Fibroblast of lung (primary cell): Measurements from ENCODE around the gene DUSP28. TPM values are rescaled to one million over a fixed set of nuclear protein-coding genes. Genes with fewer than 3 reads are reported as not detected.
"Not testable (repeated sequence)": the region's sequence is repeated elsewhere in the genome, so short reads cannot be mapped to it uniquely, and the experiment has no call there.

Source experiments
- DNase-seq, 2 donors: peaks; one replicate each; pipeline versions ENCODE4 v3.0.0 to v3.0.0-alpha.2; 2010; ENCODE audit warnings: low read depth in 2 of 2
- H2AFZ ChIP-seq: 2 replicates; pipeline ENCODE4 v1.5.1; 2012; ENCODE audit warnings: low read length, control low read depth, inconsistent platforms
- H3K27ac ChIP-seq: 2 replicates; pipeline ENCODE4 v1.5.1; 2011; ENCODE audit warnings: low read length, control low read depth; ENCODE audit not compliant: insufficient read depth
- H3K27me3 ChIP-seq: 2 replicates; pipeline ENCODE4 v1.5.1; 2011; ENCODE audit warnings: mild to moderate bottlenecking, low read length; ENCODE audit not compliant: control insufficient read depth, insufficient read depth
- H3K36me3 ChIP-seq: 2 replicates; pipeline ENCODE4 v1.5.1; 2011; ENCODE audit warnings: low read length; ENCODE audit not compliant: control insufficient read depth, insufficient read depth
- H3K4me1 ChIP-seq: 2 replicates; pipeline ENCODE4 v1.5.1; 2011; ENCODE audit warnings: low read length; ENCODE audit not compliant: control insufficient read depth, insufficient read depth; ENCODE audit errors: extremely low read depth
- H3K4me2 ChIP-seq: 2 replicates; pipeline ENCODE4 v1.5.1; 2011; ENCODE audit warnings: low read length, control low read depth; ENCODE audit not compliant: insufficient read depth; ENCODE audit errors: extremely low read depth
- H3K4me3 ChIP-seq, 4 experiments: fragments of 200-600 bp in 1 of 4; sonication (generic) in 1 of 4; replicated peaks in 1 of 4; 2 replicates each; pipeline ENCODE4 v1.5.1; 2011 to 2016; ENCODE audit warnings: low read length in 4 of 4, low read depth in 3 of 4, mild to moderate bottlenecking in 3 of 4, control low read depth in 2 of 4, inconsistent platforms in 1 of 4, mixed read lengths in 1 of 4; ENCODE audit not compliant: insufficient read depth in 1 of 4; ENCODE audit errors: control extremely low read depth in 1 of 4
- H3K79me2 ChIP-seq: 2 replicates; pipeline ENCODE4 v1.5.1; 2012; ENCODE audit warnings: mild to moderate bottlenecking, low read length, inconsistent platforms; ENCODE audit not compliant: control insufficient read depth, insufficient read depth
- H3K9ac ChIP-seq: 2 replicates; pipeline ENCODE4 v1.5.1; 2011; ENCODE audit warnings: mild to moderate bottlenecking, low read length, control low read depth; ENCODE audit not compliant: insufficient read depth
- H3K9me3 ChIP-seq: 2 replicates; pipeline ENCODE4 v1.5.1; 2012; ENCODE audit warnings: low read depth, low read length; ENCODE audit not compliant: control insufficient read depth, insufficient read depth
- H4K20me1 ChIP-seq: 2 replicates; pipeline ENCODE4 v1.5.1; 2011; ENCODE audit warnings: low read length; ENCODE audit not compliant: control insufficient read depth, insufficient read depth; ENCODE audit errors: extremely low read depth
- CTCF ChIP-seq, 2 donors: IDR thresholded peaks in 1 of 2; conservative IDR thresholded peaks in 1 of 2; 1 replicate in 1 of 2; 2 replicates in 1 of 2; pipeline ENCODE4 v1.5.1; 2011 to 2012; ENCODE audit warnings: low read length in 2 of 2, control low read depth in 1 of 2, inconsistent platforms in 1 of 2, low read depth in 1 of 2, mild to moderate bottlenecking in 1 of 2
- EZH2 ChIP-seq: IDR thresholded peaks from 2 replicates; pipeline ENCODE4 v1.5.1; 2012; ENCODE audit warnings: low read length, control low read depth, mild to moderate bottlenecking; ENCODE audit errors: missing control alignments
- polyA plus RNA-seq, 2 donors: library from polyadenylated mRNA; depleted of rRNA in 1 of 2; stranded (reverse) in 1 of 2; unstranded in 1 of 2; fragments of >200 nt; gene quantifications; 2 replicates each; pipeline ENCODE4 v1.2.1, GENCODE V29; 2011 to 2012; ENCODE audit warnings: missing spikeins in 1 of 2
- total RNA-seq: library from RNA; depleted of rRNA; stranded (reverse); fragments of >200 nt; gene quantifications from 2 replicates; pipeline ENCODE4 v1.2.1, GENCODE V29; 2014

The DUSP28 gene
- total and polyA plus RNA-seq, 2 donors (not counting 1 experiment from before 2014, with no cell fraction given), result 2.5 to 3.9 TPM

- no peak for DNase-seq
- no peaks in the 10 kb centered on the region for H4K20me1 ChIP-seq
- no peak overlapping the region for H3K27ac ChIP-seq
- no peak overlapping the region for H3K4me3 ChIP-seq
- H3K9me3 ChIP-seq, result no peaks in the 10 kb centered on the region
- H3K9ac ChIP-seq, result no peak overlapping the region
- H3K79me2 ChIP-seq, result no peaks in the 10 kb centered on the region
- no peaks in the 10 kb centered on the region for H3K27me3 ChIP-seq
- no peak overlapping the region for H2AFZ ChIP-seq
- H3K4me1 ChIP-seq, result no peaks in the 10 kb centered on the region
- no peak for TF ChIP-seq CTCF (conservative IDR thresholded peaks at IDR 0.05 in 1 of 2, IDR thresholded peaks at IDR 0.05 in 1 of 2; ENCODE audit: low read depth in 1 of 2, low read length in 2 of 2)
- no peak for TF ChIP-seq EZH2
- no peaks in the 10 kb centered on the region for H3K36me3 ChIP-seq
- no peak overlapping the region for H3K4me2 ChIP-seq
These were observed 29.1 kb upstream of the DUSP28 start for GRCh38 chr2:240531038-240531437.

GRCh38 chr2:240532031-240532775 lies 28.0 kb upstream of the DUSP28 start:
- Histone ChIP-seq H3K79me2 (no peaks in the 10 kb centered on the region), H3K36me3 (no peaks in the 10 kb centered on the region), H3K9ac (no peak overlapping the region), H3K9me3 (no peaks in the 10 kb centered on the region), H3K27ac (no peak overlapping the region), H4K20me1 (no peaks in the 10 kb centered on the region), H3K4me3 (no peak overlapping the region), H2AFZ (no peak overlapping the region), H3K4me1 (no peaks in the 10 kb centered on the region), H3K4me2 (no peak overlapping the region), H3K27me3 (no peaks in the 10 kb centered on the region)
- DNase-seq, result no peak
- TF ChIP-seq CTCF (conservative IDR thresholded peaks at IDR 0.05 in 1 of 2, IDR thresholded peaks at IDR 0.05 in 1 of 2; ENCODE audit: low read depth in 1 of 2, low read length in 2 of 2), result no peak
- no peak for TF ChIP-seq EZH2

GRCh38 chr2:240538031-240538780 lies 22.0 kb upstream of the DUSP28 start:
- Histone ChIP-seq H3K27me3 (no peaks in the 10 kb centered on the region), H3K9ac (no peak overlapping the region), H2AFZ (no peak overlapping the region), H3K36me3 (no peaks in the 10 kb centered on the region), H3K27ac (no peak overlapping the region), H3K79me2 (no peaks in the 10 kb centered on the region), H4K20me1 (no peaks in the 10 kb centered on the region), H3K9me3 (no peaks in the 10 kb centered on the region), H3K4me3 (no peak overlapping the region), H3K4me2 (no peak overlapping the region), H3K4me1 (no peaks in the 10 kb centered on the region)
- DNase-seq, result no peak
- TF ChIP-seq CTCF (conservative IDR thresholded peaks at IDR 0.05 in 1 of 2, IDR thresholded peaks at IDR 0.05 in 1 of 2; ENCODE audit: low read depth in 1 of 2, low read length in 2 of 2), result no peak
- TF ChIP-seq EZH2, result no peak

GRCh38 chr2:240539101-240539500 lies 21.1 kb upstream of the DUSP28 start:
- DNase-seq, H3K27ac ChIP-seq, H3K4me3 ChIP-seq, H3K9me3 ChIP-seq, H3K4me2 ChIP-seq, H2AFZ ChIP-seq, H3K27me3 ChIP-seq, H4K20me1 ChIP-seq, H3K79me2 ChIP-seq, H3K9ac ChIP-seq, H3K4me1 ChIP-seq, H3K36me3 ChIP-seq: not testable (repeated sequence)
